Mesodermal cell (in vitro differentiated cells): ENCODE data around the gene TRAPPC2L.

ENCODE experiments used
- H3K27ac ChIP-seq: 2 replicates; pipeline ENCODE4 v1.7.0; 2013; ENCODE audit warnings: mild to moderate bottlenecking, low read depth, low read length, moderate library complexity; ENCODE audit not compliant: severe bottlenecking
- H3K36me3 ChIP-seq: 2 replicates; pipeline ENCODE4 v1.7.1; 2013; ENCODE audit warnings: mild to moderate bottlenecking, low read length, moderate library complexity; ENCODE audit not compliant: control insufficient read depth, insufficient read depth
- H3K4me1 ChIP-seq: one replicate; pipeline ENCODE4 v1.7.1; 2013; ENCODE audit warnings: mild to moderate bottlenecking, low read length; ENCODE audit not compliant: insufficient read depth, control insufficient read depth, poor library complexity, severe bottlenecking
- H3K4me3 ChIP-seq: 2 replicates; pipeline ENCODE4 v1.7.0; 2013; ENCODE audit warnings: low read length, control low read depth, mild to moderate bottlenecking; ENCODE audit not compliant: insufficient read depth, poor library complexity, severe bottlenecking; ENCODE audit errors: extremely low read depth
- H3K9me3 ChIP-seq: 2 replicates; pipeline ENCODE4 v1.7.1; 2013; ENCODE audit warnings: mild to moderate bottlenecking, low read length, moderate library complexity; ENCODE audit not compliant: control insufficient read depth
- WGBS, 2 experiments: methylation state at CpG; one replicate each; pipeline ENCODE4 v1.1.5; 2013; ENCODE audit warnings: missing lambda C conversion rate in 2 of 2; ENCODE audit not compliant: insufficient coverage in 2 of 2; 5-methylcytosine and 5-hydroxymethylcytosine counted together

Gene TRAPPC2L

GRCh38 chr16:88812513-88813268 is 44.2 kb upstream of the TRAPPC2L start:
- H3K36me3 ChIP-seq = peaks cover 31% of the 10 kb centered on the region
- H3K27ac ChIP-seq = peak overlapping the region; percentile 96
- H3K9me3 ChIP-seq = no peaks in the 10 kb centered on the region
- peak overlapping the region; percentile 64 for H3K4me3 ChIP-seq
- WGBS, 2 experiments = 63 to 70% methylated on average over 22 to 29 of the region's 37 CpGs
- peaks cover 12% of the 10 kb centered on the region for H3K4me1 ChIP-seq

DNA sequence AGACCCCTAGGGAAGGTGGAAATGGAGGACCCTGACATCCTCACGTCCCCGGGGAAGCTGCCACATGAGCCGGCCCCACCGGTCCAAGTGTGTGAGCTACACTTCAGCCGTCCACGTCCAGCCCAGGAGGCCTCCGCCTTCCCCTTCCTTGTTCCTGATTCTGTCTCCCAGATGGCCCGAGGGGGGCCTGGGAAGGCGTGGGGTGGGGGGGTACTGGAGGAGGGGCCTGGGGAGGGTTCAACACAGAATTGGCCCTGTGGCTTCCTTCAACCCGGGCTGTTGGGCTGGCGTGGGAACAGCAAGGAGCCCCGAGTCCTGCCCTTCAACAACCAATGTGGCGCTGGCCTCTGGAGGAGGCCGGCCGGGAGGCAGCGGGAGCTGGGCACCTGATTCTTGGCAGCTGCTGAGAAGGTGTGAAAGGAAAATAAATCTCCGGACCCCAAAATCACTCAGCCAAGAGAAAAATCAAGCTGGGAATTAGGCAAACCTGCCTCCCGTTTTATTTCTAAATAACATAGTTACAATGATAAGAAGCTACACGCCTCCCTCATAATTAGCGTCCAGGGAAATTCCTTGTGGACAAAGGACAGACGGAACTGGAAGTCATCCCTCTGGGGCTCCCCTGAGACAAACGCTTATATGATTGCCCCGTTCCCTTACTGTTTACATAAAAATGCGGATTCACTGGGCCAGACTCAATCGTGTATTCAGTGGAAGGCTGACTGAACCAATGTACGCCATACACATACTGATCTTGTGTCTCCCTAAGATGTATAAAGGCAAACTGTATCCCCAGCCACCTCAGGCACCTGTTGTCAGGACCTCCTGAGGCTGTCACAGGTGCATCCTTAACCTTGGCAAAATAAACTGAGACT is 43.4 kb upstream of the TRAPPC2L start:
- Histone ChIP-seq H3K9me3 (no peaks in the 10 kb centered on the region), H3K36me3 (peaks cover 23% of the 10 kb centered on the region), H3K4me1 (peaks cover 19% of the 10 kb centered on the region), H3K4me3 (no peak overlapping the region), H3K27ac (no peak overlapping the region)
- 93% methylated on average over 15 to 22 of the region's 26 CpGs for WGBS, 2 experiments

DNA sequence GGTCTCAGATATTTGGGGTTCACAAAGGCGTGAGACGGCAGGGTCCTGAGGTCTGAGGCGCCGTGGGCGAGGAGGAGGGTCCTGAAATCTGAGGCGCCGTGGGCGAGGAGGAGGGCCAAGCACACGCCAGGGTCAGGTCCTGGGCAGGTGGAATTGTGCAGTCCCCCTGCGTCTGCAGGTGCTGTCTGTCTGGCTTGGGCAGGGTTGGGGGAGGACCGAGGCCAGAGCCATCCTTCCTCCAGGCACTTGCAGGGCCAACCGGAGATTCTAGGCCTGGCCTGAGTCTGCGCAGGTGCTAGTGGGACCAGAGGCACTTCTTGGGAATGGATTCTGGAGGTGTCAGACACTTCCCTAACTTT is 42.8 kb upstream of the TRAPPC2L start:
- peaks cover 17% of the 10 kb centered on the region for H3K36me3 ChIP-seq
- no peaks in the 10 kb centered on the region for H3K9me3 ChIP-seq
- H3K4me3 ChIP-seq = no peak overlapping the region
- H3K27ac ChIP-seq = no peak overlapping the region
- 88 to 91% methylated on average over 12 of the region's 13 CpGs for whole genome bisulfite sequencing, 2 experiments
- H3K4me1 ChIP-seq = peaks cover 21% of the 10 kb centered on the region

DNA sequence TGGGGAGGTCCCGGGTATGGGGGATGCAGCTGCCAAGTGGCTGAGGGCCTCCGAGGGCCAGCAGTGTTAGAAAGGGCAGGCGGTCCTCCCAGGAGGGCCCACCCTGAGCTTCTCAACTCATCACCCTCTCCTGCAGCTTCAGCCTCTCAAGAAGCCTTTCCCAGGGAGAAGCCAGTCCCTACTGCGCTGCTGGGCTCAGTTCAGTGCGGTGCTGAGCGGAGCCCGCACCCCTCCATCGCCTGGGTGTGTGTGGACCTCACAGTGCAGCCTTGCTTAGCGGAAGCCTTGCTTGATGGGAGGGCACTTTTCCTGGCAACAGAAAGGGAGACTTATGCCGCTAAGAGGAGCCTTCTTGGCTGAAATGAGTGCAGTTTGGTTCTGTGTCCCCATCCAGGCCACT is 41.7 kb upstream of the TRAPPC2L start:
- no peak overlapping the region for H3K4me3 ChIP-seq
- H3K36me3 ChIP-seq = peaks cover 6% of the 10 kb centered on the region
- no peak overlapping the region for H3K27ac ChIP-seq
- no peaks in the 10 kb centered on the region for H3K9me3 ChIP-seq
- WGBS, 2 experiments = 96 to 98% methylated on average over 10 of the region's 10 CpGs
- peaks cover 15% of the 10 kb centered on the region for H3K4me1 ChIP-seq

- Histone ChIP-seq H3K4me1 (peaks cover 12% of the 10 kb centered on the region), H3K9me3 (no peaks in the 10 kb centered on the region), H3K36me3 (no peaks in the 10 kb centered on the region), H3K27ac (no peak overlapping the region), H3K4me3 (no peak overlapping the region)
- 74 to 84% methylated on average over 13 to 16 of the region's 19 CpGs for WGBS, 2 experiments
These were observed 40.9 kb upstream of the TRAPPC2L start for GRCh38 chr16:88815901-88816589.

- Histone ChIP-seq H3K36me3 (no peaks in the 10 kb centered on the region), H3K27ac (no peak overlapping the region), H3K9me3 (no peaks in the 10 kb centered on the region), H3K4me3 (no peak overlapping the region), H3K4me1 (peaks cover 12% of the 10 kb centered on the region)
- WGBS, 2 experiments = 94% methylated on average over 40 to 41 of the region's 41 CpGs
These were observed 40.0 kb upstream of the TRAPPC2L start for GRCh38 chr16:88816736-88817535.

DNA sequence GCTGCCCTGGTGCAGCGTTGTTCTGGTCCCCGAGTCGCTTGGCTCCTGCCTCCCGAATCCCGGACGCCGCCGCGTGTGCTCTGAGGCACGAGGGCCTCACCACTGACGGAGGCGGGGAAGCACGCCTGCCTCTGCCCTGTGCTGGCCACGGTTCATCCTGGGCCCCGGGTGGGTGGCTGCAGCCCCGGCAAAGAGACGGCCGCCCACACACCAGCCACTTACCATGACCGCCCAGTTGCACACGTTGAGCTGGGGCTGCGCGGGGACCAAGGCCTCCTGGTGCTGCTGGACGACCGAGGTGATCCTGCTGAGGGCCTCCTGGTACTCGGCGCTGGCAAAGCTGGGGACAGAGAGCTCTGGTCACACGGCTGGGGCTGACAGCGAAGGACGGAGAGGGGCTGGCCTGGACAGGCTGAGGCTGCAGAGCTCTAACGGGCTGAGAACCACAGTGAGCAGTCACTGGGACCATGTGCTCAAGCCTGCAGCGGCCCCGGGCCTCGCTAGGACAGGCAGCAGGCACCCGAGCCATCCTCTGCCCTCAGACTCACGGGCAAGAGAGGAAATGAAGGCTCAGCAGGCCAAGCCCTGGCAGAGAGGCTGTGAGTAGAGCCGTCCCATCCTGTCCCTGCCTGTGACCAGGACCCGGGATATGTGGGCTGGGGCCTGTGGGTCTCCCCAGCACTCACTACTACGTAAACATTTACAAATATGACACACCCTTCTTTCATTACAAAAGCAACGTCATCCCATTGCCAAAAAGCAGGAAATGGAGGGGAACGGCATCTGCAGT is 38.9 kb upstream of the TRAPPC2L start:
- H3K36me3 ChIP-seq = no peaks in the 10 kb centered on the region
- H3K9me3 ChIP-seq = no peaks in the 10 kb centered on the region
- 93 to 94% methylated on average over 32 to 40 of the region's 40 CpGs for WGBS, 2 experiments
- H3K4me3 ChIP-seq = no peak overlapping the region
- H3K27ac ChIP-seq = no peak overlapping the region
- H3K4me1 ChIP-seq = peaks cover 12% of the 10 kb centered on the region

DNA sequence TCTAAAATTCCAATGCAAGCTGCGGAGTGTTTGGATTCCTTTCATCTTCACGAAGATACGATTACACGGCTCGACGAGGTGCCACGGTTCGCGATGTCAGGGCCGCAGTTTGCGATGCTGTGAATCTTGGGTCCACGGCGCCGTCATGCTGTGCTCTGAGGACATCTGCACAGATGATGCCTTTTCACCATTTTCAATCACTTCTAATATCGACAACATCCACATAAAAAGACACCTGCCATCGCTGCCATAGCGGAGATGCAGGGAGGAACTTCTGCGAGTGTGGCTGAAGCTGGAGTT is 38.4 kb upstream of the TRAPPC2L start:
- H3K27ac ChIP-seq = no peak overlapping the region
- peaks cover 12% of the 10 kb centered on the region for H3K4me1 ChIP-seq
- 92 to 96% methylated on average over 17 to 18 of the region's 18 CpGs for WGBS, 2 experiments
- no peaks in the 10 kb centered on the region for H3K36me3 ChIP-seq
- no peaks in the 10 kb centered on the region for H3K9me3 ChIP-seq
- no peak overlapping the region for H3K4me3 ChIP-seq

DNA sequence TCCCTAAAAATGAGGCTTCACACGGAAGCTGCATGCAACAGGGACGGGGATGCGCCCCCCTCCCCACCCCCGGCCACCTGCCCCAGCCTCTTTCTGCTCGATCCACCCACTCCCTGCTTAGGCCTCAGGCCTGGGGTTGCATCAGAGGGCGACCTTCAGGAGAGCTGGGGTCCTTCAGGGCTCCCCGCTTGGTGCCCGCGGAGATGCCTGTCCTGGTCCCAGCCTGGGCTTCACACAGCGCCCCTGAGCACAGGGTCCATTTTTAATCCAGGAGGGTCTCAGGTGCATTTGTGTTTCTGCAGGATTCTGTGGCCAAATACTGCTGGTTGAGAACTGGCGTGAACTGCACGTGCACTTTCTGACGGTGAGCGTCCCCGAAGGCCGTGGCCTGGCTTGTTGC is 37.8 kb upstream of the TRAPPC2L start:
- Histone ChIP-seq H3K27ac (no peak overlapping the region), H3K9me3 (no peaks in the 10 kb centered on the region), H3K4me1 (peaks cover 12% of the 10 kb centered on the region), H3K36me3 (no peaks in the 10 kb centered on the region), H3K4me3 (no peak overlapping the region)
- WGBS, 2 experiments = 85 to 94% methylated on average over 7 to 15 of the region's 16 CpGs
